ENCODE results near the gene FPGS.

FPGS gene

GRCh38 chr9:127847833-127848755 is 45.4 kb downstream of the FPGS start:
- peaks cover 10% of the 10 kb centered on the region for H3K9me3 ChIP-seq (ENCODE audit: low read length)
- no peaks in the 10 kb centered on the region for H3K9me2 ChIP-seq (ENCODE audit: low read depth, low read length)
- no peak for TF ChIP-seq CTCF (IDR thresholded peaks at IDR 0.05; ENCODE audit: low read length)
- TF ChIP-seq EZH2 (IDR thresholded peaks at IDR 0.05; ENCODE audit: borderline replicate concordance, low read length): no peak
- no peaks in the 10 kb centered on the region for H4K20me1 ChIP-seq (ENCODE audit: insufficient read depth, low read length)
- peaks cover 21% of the 10 kb centered on the region; the same call in 1 of the 2 replicates for H3K27me3 ChIP-seq (ENCODE audit: insufficient read depth, low read length)
- H3K79me2 ChIP-seq (ENCODE audit: insufficient read depth, low read length): no peaks in the 10 kb centered on the region
- no peaks in the 10 kb centered on the region for H3F3A ChIP-seq (ENCODE audit: insufficient read depth, low read length)
- no peak overlapping the region for H2AFZ ChIP-seq (ENCODE audit: low read length)
- no peak overlapping the region for H3K4me3 ChIP-seq (ENCODE audit: low read depth, low read length, poor library complexity, severe bottlenecking)
- H3K27ac ChIP-seq (ENCODE audit: low read depth, low read length, poor library complexity, severe bottlenecking): no peak overlapping the region
- H3K4me2 ChIP-seq (ENCODE audit: low read length): no peak overlapping the region
- H3K9ac ChIP-seq (ENCODE audit: low read length): no peak overlapping the region
- H3K36me3 ChIP-seq (ENCODE audit: insufficient read depth, low read length): peaks cover 9% of the 10 kb centered on the region; the same call in 1 of the 2 replicates
- H3K4me1 ChIP-seq (ENCODE audit: insufficient read depth, low read length, severe bottlenecking): no peaks in the 10 kb centered on the region

- no peak for TF ChIP-seq EZH2 (IDR thresholded peaks at IDR 0.05; ENCODE audit: borderline replicate concordance, low read length)
- no peak for TF ChIP-seq CTCF (IDR thresholded peaks at IDR 0.05; ENCODE audit: low read length)
- H3K9me2 ChIP-seq (ENCODE audit: low read depth, low read length): no peaks in the 10 kb centered on the region
- no peaks in the 10 kb centered on the region for H3F3A ChIP-seq (ENCODE audit: insufficient read depth, low read length)
- H3K79me2 ChIP-seq (ENCODE audit: insufficient read depth, low read length): no peaks in the 10 kb centered on the region
- H3K27me3 ChIP-seq (ENCODE audit: insufficient read depth, low read length): peaks cover 24% of the 10 kb centered on the region
- peaks cover 10% of the 10 kb centered on the region for H3K9me3 ChIP-seq (ENCODE audit: low read length)
- H2AFZ ChIP-seq (ENCODE audit: low read length): no peak overlapping the region
- H4K20me1 ChIP-seq (ENCODE audit: insufficient read depth, low read length): no peaks in the 10 kb centered on the region
- no peak overlapping the region for H3K9ac ChIP-seq (ENCODE audit: low read length)
- no peak overlapping the region for H3K4me2 ChIP-seq (ENCODE audit: low read length)
- no peak overlapping the region for H3K27ac ChIP-seq (ENCODE audit: low read depth, low read length, poor library complexity, severe bottlenecking)
- H3K36me3 ChIP-seq (ENCODE audit: insufficient read depth, low read length): peaks cover 9% of the 10 kb centered on the region; the same call in 1 of the 2 replicates
- no peak overlapping the region for H3K4me3 ChIP-seq (ENCODE audit: low read depth, low read length, poor library complexity, severe bottlenecking)
- no peaks in the 10 kb centered on the region for H3K4me1 ChIP-seq (ENCODE audit: insufficient read depth, low read length, severe bottlenecking)
Observed at GRCh38 chr9:127848756-127849504, 46.2 kb downstream of the FPGS start.

DNA sequence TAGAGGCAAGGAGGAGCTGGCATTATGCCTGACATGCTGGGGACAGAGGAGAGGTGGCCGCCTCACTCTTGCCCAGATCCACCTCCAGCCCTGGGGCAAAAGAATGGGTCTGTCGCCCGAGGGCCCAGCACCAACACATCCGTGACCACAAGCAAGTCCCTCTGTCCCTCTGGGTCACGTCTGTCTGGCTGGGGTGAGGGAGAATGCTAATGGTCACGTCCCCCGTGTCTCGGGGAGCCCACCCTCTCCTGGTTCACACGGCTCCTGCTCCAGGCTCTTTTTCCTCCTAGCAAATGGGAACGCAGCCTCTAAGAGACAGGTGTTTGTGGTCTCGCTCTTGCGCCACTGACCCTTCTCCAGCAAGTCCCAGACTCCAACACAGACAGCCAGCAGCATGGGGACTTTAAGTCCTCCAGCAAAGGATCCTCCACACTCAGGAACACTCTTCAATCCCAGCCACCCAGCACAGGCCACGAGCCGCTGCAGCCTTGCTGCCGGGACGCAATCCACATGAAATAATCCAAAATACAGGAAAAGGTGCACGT is 47.7 kb downstream of the FPGS start:
- Histone ChIP-seq H3K9ac (ENCODE audit: low read length) (no peak overlapping the region), H3K4me1 (ENCODE audit: insufficient read depth, low read length, severe bottlenecking) (no peaks in the 10 kb centered on the region), H3F3A (ENCODE audit: insufficient read depth, low read length) (no peaks in the 10 kb centered on the region), H3K4me2 (ENCODE audit: low read length) (no peak overlapping the region), H3K36me3 (ENCODE audit: insufficient read depth, low read length) (peaks cover 9% of the 10 kb centered on the region; the same call in 1 of the 2 replicates), H3K27ac (ENCODE audit: low read depth, low read length, poor library complexity, severe bottlenecking) (no peak overlapping the region), H4K20me1 (ENCODE audit: insufficient read depth, low read length) (no peaks in the 10 kb centered on the region), H3K27me3 (ENCODE audit: insufficient read depth, low read length) (peaks cover 19% of the 10 kb centered on the region), H2AFZ (ENCODE audit: low read length) (no peak overlapping the region), H3K9me2 (ENCODE audit: low read depth, low read length) (no peaks in the 10 kb centered on the region), H3K4me3 (ENCODE audit: low read depth, low read length, poor library complexity, severe bottlenecking) (no peak overlapping the region), H3K9me3 (ENCODE audit: low read length) (peaks cover 10% of the 10 kb centered on the region), H3K79me2 (ENCODE audit: insufficient read depth, low read length) (no peaks in the 10 kb centered on the region)
- TF ChIP-seq EZH2 (IDR thresholded peaks at IDR 0.05; ENCODE audit: borderline replicate concordance, low read length): no peak
